ENCODE measurements around the gene BMPER. TPM values are rescaled to one million over a fixed set of nuclear protein-coding genes. Genes with fewer than 3 reads are reported as not detected.

The BMPER gene
- total and polyA plus RNA-seq, 12 donors: 0.29 to 1.9 (median 0.85) TPM; not detected in 2

DNA sequence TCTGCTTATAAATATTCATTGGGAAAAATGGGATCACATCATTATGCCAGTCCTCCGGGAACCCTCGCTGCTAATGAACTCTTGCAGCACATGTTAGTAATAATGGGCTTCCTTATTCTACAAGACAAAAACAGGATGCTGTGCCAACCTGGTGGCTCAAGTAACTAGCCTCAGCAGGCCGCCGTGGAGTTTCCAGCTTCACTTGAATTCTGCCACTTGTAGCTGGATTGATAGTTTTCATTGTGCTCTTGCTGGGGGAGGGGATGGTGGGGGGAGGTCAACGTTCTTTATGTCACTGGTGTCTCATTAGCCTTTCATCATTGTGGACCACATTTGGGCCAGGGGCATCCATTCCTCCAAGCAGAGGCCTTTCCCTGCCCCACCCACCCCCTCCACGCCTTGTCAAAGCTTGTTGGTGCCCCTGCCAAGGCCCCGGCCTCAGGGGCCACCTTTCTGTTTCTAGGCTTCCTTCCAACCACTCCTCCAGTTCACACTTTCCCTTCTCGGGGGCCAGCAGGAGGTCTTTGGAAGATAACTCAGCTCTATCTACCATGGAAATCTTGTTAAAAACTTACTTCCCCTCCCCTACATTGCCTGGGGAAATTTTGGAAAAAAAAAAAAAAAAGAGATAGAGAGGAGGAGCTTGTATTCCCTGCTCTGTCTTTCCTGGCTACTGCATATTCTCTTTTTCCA, 153.9 kb downstream of the BMPER start:
- Histone ChIP-seq H3K27ac (no peak overlapping the region), H3K9me3 (replicated peaks in 1 of 3) (no peaks in the 10 kb centered on the region), H3K4me1 (replicated peaks in 1 of 2) (no peaks in the 10 kb centered on the region), H3K36me3 (replicated peaks in 1 of 2) (no peaks in the 10 kb centered on the region), H3K27me3 (no peaks in the 10 kb centered on the region), H3K4me3 (no peak overlapping the region)
- TF ChIP-seq, protein P1, sequence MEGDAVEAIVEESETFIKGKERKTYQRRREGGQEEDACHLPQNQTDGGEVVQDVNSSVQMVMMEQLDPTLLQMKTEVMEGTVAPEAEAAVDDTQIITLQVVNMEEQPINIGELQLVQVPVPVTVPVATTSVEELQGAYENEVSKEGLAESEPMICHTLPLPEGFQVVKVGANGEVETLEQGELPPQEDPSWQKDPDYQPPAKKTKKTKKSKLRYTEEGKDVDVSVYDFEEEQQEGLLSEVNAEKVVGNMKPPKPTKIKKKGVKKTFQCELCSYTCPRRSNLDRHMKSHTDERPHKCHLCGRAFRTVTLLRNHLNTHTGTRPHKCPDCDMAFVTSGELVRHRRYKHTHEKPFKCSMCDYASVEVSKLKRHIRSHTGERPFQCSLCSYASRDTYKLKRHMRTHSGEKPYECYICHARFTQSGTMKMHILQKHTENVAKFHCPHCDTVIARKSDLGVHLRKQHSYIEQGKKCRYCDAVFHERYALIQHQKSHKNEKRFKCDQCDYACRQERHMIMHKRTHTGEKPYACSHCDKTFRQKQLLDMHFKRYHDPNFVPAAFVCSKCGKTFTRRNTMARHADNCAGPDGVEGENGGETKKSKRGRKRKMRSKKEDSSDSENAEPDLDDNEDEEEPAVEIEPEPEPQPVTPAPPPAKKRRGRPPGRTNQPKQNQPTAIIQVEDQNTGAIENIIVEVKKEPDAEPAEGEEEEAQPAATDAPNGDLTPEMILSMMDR (IDR thresholded peaks at IDR 0.05): no peak
- no peak for TF ChIP-seq POLR2A (IDR thresholded peaks at IDR 0.05)
- WGBS, 4 donors: 45 to 71% (median 58%) methylated on average over 7 to 8 of the region's 8 CpGs
- intact Hi-C loops (cut with DNase I): no loop called here
- DNase-seq: no peak

DNA sequence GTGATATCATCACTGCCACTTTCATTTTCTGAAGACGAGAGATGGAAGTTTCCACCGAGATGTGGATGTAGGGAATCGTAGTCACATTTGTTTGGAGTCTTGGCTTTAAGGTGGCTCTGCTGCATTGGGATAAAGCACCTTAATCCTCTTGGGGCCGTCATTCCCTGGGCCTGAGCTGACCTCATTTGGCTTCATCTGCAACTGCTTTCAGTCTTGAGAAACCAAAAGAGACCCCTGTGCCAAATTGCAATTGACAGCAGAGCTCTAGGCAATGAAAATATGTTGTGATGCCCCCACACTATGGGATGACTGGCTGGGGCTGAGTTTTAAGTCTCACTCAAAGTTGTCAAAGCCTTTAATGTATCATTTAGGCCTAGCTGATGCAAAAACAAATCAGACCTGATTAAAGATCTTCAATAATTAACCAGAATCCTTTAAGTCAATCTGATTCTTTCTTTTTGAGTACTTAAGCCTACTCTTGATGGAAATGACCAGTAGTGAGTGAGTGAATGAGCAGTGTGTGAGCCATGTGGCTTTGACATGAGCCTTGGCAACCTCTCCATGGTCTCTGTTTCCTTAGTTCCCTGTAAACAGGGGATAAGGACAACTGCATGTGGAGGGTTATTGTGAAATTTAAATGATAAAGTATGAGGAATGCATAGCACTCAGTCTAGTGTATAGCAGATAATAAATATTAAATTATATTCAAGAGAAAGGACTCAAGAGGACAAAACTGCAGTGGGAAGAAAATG, 155.0 kb downstream of the BMPER start:
- TF ChIP-seq, protein P1 (IDR thresholded peaks at IDR 0.05): no peak
- no peak for TF ChIP-seq POLR2A (IDR thresholded peaks at IDR 0.05)
- H3K4me1 ChIP-seq (replicated peaks in 1 of 2): no peaks in the 10 kb centered on the region
- no peaks in the 10 kb centered on the region for H3K27me3 ChIP-seq
- DNase-seq: no peak
- H3K4me3 ChIP-seq: no peak overlapping the region
- H3K27ac ChIP-seq: no peak overlapping the region
- intact Hi-C loops (cut with DNase I): no loop called here
- WGBS, 4 donors: 75 to 80% (median 77%) methylated on average over 4 of the region's 4 CpGs
- H3K9me3 ChIP-seq (replicated peaks in 1 of 3): no peaks in the 10 kb centered on the region
- no peaks in the 10 kb centered on the region for H3K36me3 ChIP-seq (replicated peaks in 1 of 2)

DNA sequence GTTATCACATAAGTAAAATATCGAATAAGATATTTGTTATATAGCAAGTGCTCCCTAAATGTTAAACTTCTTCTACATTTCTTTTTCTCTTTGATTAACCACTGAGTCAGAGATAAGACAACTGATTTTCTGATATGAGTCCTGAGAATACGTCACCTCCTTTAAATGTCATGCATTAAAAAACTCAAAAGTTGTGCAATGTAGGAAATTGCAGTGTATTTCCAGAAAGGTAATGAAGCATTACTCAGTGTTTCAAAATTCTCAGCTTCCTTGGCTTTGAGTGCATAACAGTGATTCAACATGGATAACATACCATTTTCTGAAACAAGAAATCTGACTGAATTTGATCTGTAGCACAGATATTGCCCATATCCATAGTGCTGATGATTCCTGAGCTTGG, 155.8 kb downstream of the BMPER start:
- no peaks in the 10 kb centered on the region for H3K27me3 ChIP-seq
- WGBS, 4 donors: 42 to 50% (median 47%) methylated on average over 2 of the region's 2 CpGs
- no peaks in the 10 kb centered on the region for H3K36me3 ChIP-seq (replicated peaks in 1 of 2)
- H3K9me3 ChIP-seq (replicated peaks in 1 of 3): no peaks in the 10 kb centered on the region
- H3K4me3 ChIP-seq: no peak overlapping the region
- intact Hi-C loops (cut with DNase I): no loop called here
- no peaks in the 10 kb centered on the region for H3K4me1 ChIP-seq (replicated peaks in 1 of 2)
- H3K27ac ChIP-seq: no peak overlapping the region
- TF ChIP-seq, protein P1 (IDR thresholded peaks at IDR 0.05): no peak
- no peak for DNase-seq

DNA sequence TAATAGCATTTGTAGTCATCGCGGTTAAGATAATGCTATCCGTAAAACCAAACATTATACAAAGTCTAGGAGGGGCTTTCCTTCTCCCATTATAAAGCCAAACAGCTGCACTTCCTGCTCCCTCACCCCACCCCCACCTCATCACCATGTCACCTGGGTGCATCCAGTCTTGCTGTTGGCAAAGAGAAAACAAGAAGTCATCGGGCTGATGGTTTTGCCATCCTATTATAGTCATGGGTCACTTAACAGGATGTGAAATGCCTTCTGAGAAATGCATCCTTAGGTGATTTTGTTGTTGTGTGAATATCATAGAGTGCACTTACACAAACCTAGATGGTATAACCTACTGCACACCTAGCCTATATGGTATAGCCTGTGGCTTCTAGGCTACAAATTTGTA, 157.0 kb downstream of the BMPER start:
- Histone ChIP-seq H3K4me1 (replicated peaks in 1 of 2) (no peaks in the 10 kb centered on the region), H3K27me3 (no peaks in the 10 kb centered on the region), H3K27ac (no peak overlapping the region), H3K4me3 (no peak overlapping the region), H3K9me3 (replicated peaks in 1 of 3) (no peaks in the 10 kb centered on the region), H3K36me3 (replicated peaks in 1 of 2) (no peaks in the 10 kb centered on the region)
- no peak for DNase-seq
- intact Hi-C loops (cut with DNase I): no loop called here
- 86 to 90% (median 88%) methylated on average over 4 of the region's 4 CpGs for WGBS, 4 donors
- TF ChIP-seq, protein P1 (IDR thresholded peaks at IDR 0.05): no peak
- TF ChIP-seq POLR2A (IDR thresholded peaks at IDR 0.05): no peak

All from adrenal gland (tissue), 12 donors.